H9 (cell line): ENCODE results near the gene LYPD5. TPM values are rescaled to one million over a fixed set of nuclear protein-coding genes. Genes with fewer than 3 reads are reported as not detected.

Source experiments
- DNase-seq: peaks from one replicate; pipeline ENCODE4 v3.0.0-alpha.2; 2017
- H2AFZ ChIP-seq: one replicate; pipeline ENCODE4 v1.6.1; 2013; ENCODE audit warnings: mild to moderate bottlenecking, low read length, control low read depth, moderate library complexity
- H2AK5ac ChIP-seq: 2 replicates; pipeline ENCODE4 v1.6.1; 2013; ENCODE audit warnings: low read length, control low read depth, mixed read lengths; ENCODE audit not compliant: insufficient read length
- H2BK120ac ChIP-seq: one replicate; pipeline ENCODE4 v1.6.1; 2013; ENCODE audit warnings: low read depth, mild to moderate bottlenecking, low read length, control low read depth, inconsistent platforms; ENCODE audit not compliant: poor library complexity, severe bottlenecking
- H2BK12ac ChIP-seq: 2 replicates; pipeline ENCODE4 v1.6.1; 2013; ENCODE audit warnings: low read length, control low read depth, mixed read lengths, low read depth; ENCODE audit not compliant: insufficient read length
- H2BK15ac ChIP-seq: 2 replicates; pipeline ENCODE4 v1.6.1; 2013; ENCODE audit warnings: low read depth, low read length, control low read depth
- H2BK20ac ChIP-seq: one replicate; pipeline ENCODE4 v1.6.1; 2013; ENCODE audit warnings: low read depth, mild to moderate bottlenecking, low read length, control low read depth, inconsistent platforms; ENCODE audit not compliant: poor library complexity, severe bottlenecking
- H2BK5ac ChIP-seq: 2 replicates; pipeline ENCODE4 v1.6.1; 2013; ENCODE audit warnings: low read length, control low read depth, mixed read lengths; ENCODE audit not compliant: insufficient read length
- H3K14ac ChIP-seq: 2 replicates; pipeline ENCODE4 v1.6.1; 2013; ENCODE audit warnings: low read length, control low read depth; ENCODE audit not compliant: insufficient read depth
- H3K18ac ChIP-seq: 2 replicates; pipeline ENCODE4 v1.6.1; 2013; ENCODE audit warnings: low read depth, mild to moderate bottlenecking, mixed read lengths, low read length, control low read depth; ENCODE audit not compliant: insufficient read length
- H3K23ac ChIP-seq: 2 replicates; pipeline ENCODE4 v1.6.1; 2013; ENCODE audit warnings: low read length, control low read depth, mixed read lengths, low read depth; ENCODE audit not compliant: insufficient read length
- H3K23me2 ChIP-seq: 2 replicates; pipeline ENCODE4 v1.6.1; 2013; ENCODE audit warnings: low read depth, mild to moderate bottlenecking, mixed read lengths, low read length, control low read depth; ENCODE audit not compliant: insufficient read length, poor library complexity, severe bottlenecking
- H3K27ac ChIP-seq: 2 replicates; pipeline ENCODE4 v1.5.1; 2013; ENCODE audit warnings: low read length, control low read depth, mixed read lengths, low read depth; ENCODE audit not compliant: insufficient read length
- H3K27me3 ChIP-seq: 2 replicates; pipeline ENCODE4 v1.6.1; 2013; ENCODE audit warnings: low read length, control low read depth, inconsistent platforms; ENCODE audit not compliant: insufficient read depth
- H3K4ac ChIP-seq: 2 replicates; pipeline ENCODE4 v1.6.1; 2013; ENCODE audit warnings: low read depth, mild to moderate bottlenecking, control low read depth, inconsistent platforms, low read length, moderate library complexity
- H3K4me1 ChIP-seq: 2 replicates; pipeline ENCODE4 v1.6.1; 2013; ENCODE audit warnings: low read length, control low read depth, inconsistent platforms; ENCODE audit not compliant: insufficient read depth
- H3K4me2 ChIP-seq: 2 replicates; pipeline ENCODE4 v1.6.1; 2013; ENCODE audit warnings: low read length, control low read depth, mixed read lengths; ENCODE audit not compliant: insufficient read length, insufficient read depth
- H3K56ac ChIP-seq: 2 replicates; pipeline ENCODE4 v1.6.1; 2013; ENCODE audit warnings: low read depth, mild to moderate bottlenecking, mixed read lengths, low read length, control low read depth; ENCODE audit not compliant: insufficient read length
- H3K79me1 ChIP-seq: 2 replicates; pipeline ENCODE4 v1.6.1; 2013; ENCODE audit warnings: low read depth, mild to moderate bottlenecking, moderate library complexity, low read length, control low read depth, inconsistent platforms; ENCODE audit not compliant: insufficient read depth, poor library complexity, severe bottlenecking
- H3K79me2 ChIP-seq: 2 replicates; pipeline ENCODE4 v1.6.1; 2013; ENCODE audit warnings: low read length, control low read depth, inconsistent platforms; ENCODE audit not compliant: insufficient read depth
- H3K9ac ChIP-seq: 2 replicates; pipeline ENCODE4 v1.6.1; 2013; ENCODE audit warnings: low read length, control low read depth, mixed read lengths; ENCODE audit not compliant: insufficient read length; ENCODE audit errors: extremely low read depth
- H3K9me3 ChIP-seq: one replicate; pipeline ENCODE4 v1.6.1; 2013; ENCODE audit warnings: low read depth, low read length, inconsistent platforms; ENCODE audit not compliant: control insufficient read depth
- H3T11ph ChIP-seq: one replicate; pipeline ENCODE4 v1.6.1; 2013; ENCODE audit warnings: mild to moderate bottlenecking, low read length, control low read depth, inconsistent platforms
- H4K20me1 ChIP-seq: one replicate; pipeline ENCODE4 v1.6.1; 2013; ENCODE audit not compliant: control insufficient read depth, insufficient read length, insufficient read depth
- H4K5ac ChIP-seq: 2 replicates; pipeline ENCODE4 v1.6.1; 2013; ENCODE audit warnings: low read depth, mild to moderate bottlenecking, mixed read lengths, low read length, control low read depth; ENCODE audit not compliant: insufficient read length
- H4K8ac ChIP-seq: replicated peaks from 2 replicates; pipeline ENCODE4 v1.6.1; 2013; ENCODE audit warnings: low read length, control low read depth, mixed read lengths, low read depth; ENCODE audit not compliant: insufficient read length
- H4K91ac ChIP-seq: 2 replicates; pipeline ENCODE4 v1.6.1; 2013; ENCODE audit warnings: low read depth, mild to moderate bottlenecking, moderate library complexity, mixed read lengths, low read length, control low read depth; ENCODE audit not compliant: insufficient read length
- H3K27ac Mint-ChIP-seq, 3 experiments: 2 replicates in 2 of 3; 3 replicates in 1 of 3; pipeline ENCODE4 v1.8.0; 2020 to 2021; ENCODE audit warnings: mixed read lengths in 3 of 3, mild to moderate bottlenecking in 1 of 3, moderate library complexity in 1 of 3
- H3K27me3 Mint-ChIP-seq: 2 replicates; pipeline ENCODE4 v1.8.0; 2021; ENCODE audit warnings: low read depth, mild to moderate bottlenecking, moderate library complexity, mixed read lengths
- H3K36me3 Mint-ChIP-seq, 3 experiments: 2 replicates in 2 of 3; 3 replicates in 1 of 3; pipeline ENCODE4 v1.8.0; 2020 to 2021; ENCODE audit warnings: low read depth in 3 of 3, mixed read lengths in 3 of 3; ENCODE audit not compliant: insufficient read depth in 1 of 3
- H3K4me1 Mint-ChIP-seq, 2 experiments: 2 replicates each; pipeline ENCODE4 v1.8.0; 2020; ENCODE audit warnings: mixed read lengths in 2 of 2
- H3K4me3 Mint-ChIP-seq, 2 experiments: 2 replicates in 1 of 2; 3 replicates in 1 of 2; pipeline ENCODE4 v1.8.0; 2020 to 2021; ENCODE audit warnings: mild to moderate bottlenecking in 2 of 2, mixed read lengths in 2 of 2, moderate library complexity in 1 of 2
- H3K9me3 Mint-ChIP-seq, 2 experiments: 2 replicates in 1 of 2; 3 replicates in 1 of 2; pipeline ENCODE4 v1.8.0; 2020; ENCODE audit warnings: mild to moderate bottlenecking in 2 of 2, mixed read lengths in 2 of 2, moderate library complexity in 1 of 2
- CTCF ChIP-seq: fragments of 200-600 bp; sonication (generic); conservative IDR thresholded peaks from 3 replicates; pipeline ENCODE4 v1.8.0; 2021; ENCODE audit warnings: antibody characterized with exemption, mild to moderate bottlenecking
- WGBS: extraction: QIAGEN DNeasy Blood & Tissue Kit; methylation state at CpG from one replicate; pipeline ENCODE4 v1.1.7; 2013; ENCODE audit warnings: missing lambda C conversion rate, low lambda C conversion rate, mixed read lengths; ENCODE audit not compliant: insufficient read length; ENCODE audit errors: extremely low coverage; 5-methylcytosine and 5-hydroxymethylcytosine counted together
- total RNA-seq: library from RNA; stranded (reverse); gene quantifications from 2 replicates; pipeline ENCODE4 v1.2.1, GENCODE V29; 2021

LYPD5 gene
- total RNA-seq, 1 experiment from 2014 or later: 0.50 TPM

- Histone ChIP-seq H3K4ac (no peak overlapping the region), H4K5ac (no peak overlapping the region), H2BK12ac (no peak overlapping the region), H2AFZ (no peak overlapping the region), H2BK5ac (no peak overlapping the region), H2BK15ac (no peak overlapping the region), H2BK20ac (no peak overlapping the region), H3K18ac (no peak overlapping the region), H4K91ac (no peak overlapping the region), H3K23ac (no peak overlapping the region), H3K79me1 (no peaks in the 10 kb centered on the region), H3K9ac (no peak overlapping the region), H3K79me2 (no peaks in the 10 kb centered on the region), H2BK120ac (no peak overlapping the region), H3K14ac (no peak overlapping the region), H3K23me2 (no peaks in the 10 kb centered on the region), H3K4me2 (no peak overlapping the region), H3T11ph (no peak overlapping the region), H3K56ac (no peak overlapping the region), H4K20me1 (no peaks in the 10 kb centered on the region), H3K4me1 (no peaks in the 10 kb centered on the region), H3K27me3 (no peaks in the 10 kb centered on the region), H4K8ac (no peak overlapping the region), H3K27ac (no peak overlapping the region), H2AK5ac (no peak overlapping the region), H3K9me3 (peaks cover 63% of the 10 kb centered on the region)
- TF ChIP-seq CTCF: no peak
- no peaks in the 10 kb centered on the region for H3K4me1 Mint-ChIP-seq
- no peak overlapping the region for H3K4me3 Mint-ChIP-seq
- no CpG with 5 or more reads among the region's 1 CpG for WGBS
- no peak for DNase-seq
- H3K36me3 Mint-ChIP-seq: peaks cover 53 to 84% (median 82%) of the 10 kb centered on the region in 3 experiments
- no peak overlapping the region for H3K27ac Mint-ChIP-seq
- H3K27me3 Mint-ChIP-seq: no peaks in the 10 kb centered on the region
- H3K9me3 Mint-ChIP-seq: peaks cover 76 to 80% of the 10 kb centered on the region in 2 experiments
These were observed 45.0 kb upstream of the LYPD5 start for GRCh38 chr19:43847246-43847645.
